ENCODE results near the gene ESRRG.

Gene ESRRG

DNA sequence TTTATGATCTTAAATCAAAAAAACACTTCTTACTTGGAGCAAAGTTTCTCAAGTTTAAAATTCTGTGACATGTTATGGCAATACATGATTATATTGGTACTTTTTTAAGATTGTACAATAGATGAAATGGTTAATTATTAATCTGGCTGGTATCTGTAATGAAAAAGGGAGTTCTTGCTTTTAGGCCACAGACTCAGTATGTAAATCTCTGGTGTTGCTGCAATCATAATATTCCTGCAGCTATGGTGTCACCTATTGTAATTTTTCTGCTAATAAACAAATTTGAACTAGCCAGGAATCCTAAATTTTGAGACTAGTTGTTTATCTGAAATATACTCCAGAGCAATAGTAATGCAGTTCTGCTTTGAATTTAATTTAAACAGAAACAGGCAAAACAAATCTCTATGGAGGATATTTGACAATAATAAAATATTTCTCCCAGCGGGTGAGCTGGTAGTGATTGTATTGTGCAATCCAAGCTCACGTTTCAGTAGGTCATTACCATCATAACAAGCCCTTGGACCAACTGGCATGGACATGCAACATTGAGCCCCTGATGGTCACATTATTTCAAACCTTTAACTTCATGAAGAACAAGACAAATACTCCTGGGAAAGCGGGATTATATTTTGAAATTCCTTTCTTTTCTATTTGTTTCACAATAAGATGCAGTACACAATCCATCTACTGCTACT lies 222.8 kb downstream of the ESRRG start:
- no peak for DNase-seq

DNA sequence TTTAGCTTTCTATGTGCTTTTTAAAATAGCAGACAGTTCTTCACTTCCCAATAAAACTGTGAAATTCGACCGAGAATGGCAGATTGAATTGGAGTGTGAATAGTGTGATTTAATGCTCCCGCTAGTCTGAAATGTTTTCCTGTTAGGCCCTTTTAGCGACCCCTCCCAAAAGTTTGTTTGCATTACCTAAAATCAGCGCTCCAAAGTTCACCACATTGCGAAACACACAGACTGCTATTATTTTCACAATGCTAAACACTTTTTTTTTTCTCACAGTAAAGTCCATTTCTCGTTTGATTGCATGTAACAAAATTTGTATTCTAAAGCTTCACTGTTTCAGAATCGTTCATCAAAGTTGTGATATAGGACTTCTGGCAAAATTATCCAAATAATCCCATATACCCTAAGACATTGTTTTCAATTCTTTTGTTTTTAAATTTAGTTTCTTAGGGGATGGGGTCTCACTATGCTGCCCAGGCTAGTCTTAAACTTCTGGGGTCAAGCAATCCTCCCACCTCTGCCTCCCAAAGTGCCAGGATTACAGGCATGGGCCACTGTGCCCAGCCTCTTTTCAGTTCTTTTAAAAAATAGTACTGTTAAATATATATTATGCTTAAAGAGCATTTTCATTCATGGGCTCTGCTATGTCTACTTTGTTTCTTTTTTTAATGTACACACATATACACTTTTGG lies 223.5 kb downstream of the ESRRG start:
- no peak for DNase-seq

DNA sequence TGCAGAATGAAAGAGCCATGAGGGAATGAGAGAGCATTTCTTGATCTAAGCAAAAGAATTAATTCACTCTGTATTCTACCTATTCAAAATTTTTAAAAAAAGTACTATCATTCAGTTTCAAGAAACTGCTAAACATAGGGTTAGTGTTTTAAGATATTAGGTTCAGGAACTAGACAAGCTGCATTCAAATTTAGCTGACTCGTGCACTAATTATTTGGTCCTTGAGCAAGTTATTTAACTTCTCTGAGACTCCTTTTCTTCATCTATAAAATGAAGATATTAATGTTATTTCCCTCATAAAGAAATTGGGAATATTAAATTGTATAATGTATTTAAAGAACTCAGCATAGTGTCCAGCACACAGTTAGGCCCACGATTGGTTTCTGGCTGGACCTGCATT lies 225.0 kb downstream of the ESRRG start:
- no peak for DNase-seq

DNA sequence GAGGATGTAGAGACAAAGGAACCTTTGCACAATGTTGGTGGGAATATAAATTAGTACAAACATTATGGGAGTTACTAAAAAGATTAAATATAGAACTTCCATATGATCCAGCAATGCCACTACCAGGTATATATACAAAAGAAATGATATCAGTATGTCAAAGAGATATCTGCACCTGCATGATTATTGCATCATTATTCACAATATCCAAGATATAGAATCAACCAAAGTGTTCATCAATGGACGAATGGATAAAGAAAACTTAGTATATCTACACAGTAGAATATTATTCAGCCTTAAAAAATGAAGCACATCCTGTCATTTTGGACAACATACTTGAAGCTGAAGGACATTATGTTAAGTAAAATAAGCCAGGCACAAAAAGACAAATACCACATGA lies 238.2 kb downstream of the ESRRG start:
- no peak for DNase-seq

DNA sequence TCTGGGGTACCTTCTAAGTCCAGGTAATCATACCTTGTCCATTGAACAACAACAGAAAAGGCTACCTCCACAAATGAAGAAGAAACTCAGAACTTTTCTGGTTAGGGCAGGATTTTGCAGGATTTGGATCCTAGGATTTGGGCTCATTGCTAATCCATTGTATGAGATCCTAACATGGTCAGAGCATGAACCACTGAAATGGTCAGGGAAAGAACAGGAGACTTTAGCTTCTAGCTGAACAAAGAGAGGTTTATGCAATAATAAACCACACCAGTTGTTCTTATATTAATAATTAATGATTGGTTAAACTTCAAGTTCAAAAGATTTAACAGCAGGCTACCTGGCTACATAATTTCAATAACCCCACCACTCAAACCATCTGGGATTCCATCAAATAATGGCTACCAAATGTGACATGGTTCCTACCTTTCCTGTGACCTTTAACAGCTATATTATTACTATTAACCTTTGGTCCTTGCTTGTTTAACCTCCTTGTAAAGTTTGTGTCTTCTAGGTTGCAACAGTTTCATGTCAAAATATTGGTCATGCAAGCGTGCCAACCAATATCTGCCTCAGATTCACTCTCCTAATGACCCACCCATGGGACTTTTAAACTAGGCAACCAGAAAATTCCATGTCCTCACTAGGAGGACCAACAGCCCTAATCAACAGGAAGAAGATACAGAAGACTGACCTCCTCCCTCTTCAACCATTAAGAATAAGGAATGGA lies 239.4 kb downstream of the ESRRG start:
- DNase-seq, result no peak

DNA sequence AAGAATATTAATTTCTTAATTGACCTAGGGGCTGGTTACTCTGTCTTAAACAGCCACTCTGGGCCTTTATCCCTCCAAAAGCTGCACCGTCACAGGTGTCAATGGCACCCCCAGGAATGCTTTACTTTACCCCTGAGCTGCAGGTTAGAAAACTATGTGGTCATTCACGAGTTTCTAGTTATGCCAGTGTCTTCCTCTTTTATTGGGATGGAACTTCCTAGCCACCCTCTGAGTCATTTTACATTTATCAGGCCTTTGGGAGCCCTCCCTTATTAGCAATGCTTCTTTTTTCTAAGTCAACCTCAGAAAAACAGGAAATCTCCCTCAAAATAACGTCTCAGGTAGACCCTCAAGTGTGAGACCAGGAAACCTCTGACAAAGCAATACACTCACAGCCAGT lies 240.6 kb downstream of the ESRRG start:
- DNase-seq, result no peak

DNA sequence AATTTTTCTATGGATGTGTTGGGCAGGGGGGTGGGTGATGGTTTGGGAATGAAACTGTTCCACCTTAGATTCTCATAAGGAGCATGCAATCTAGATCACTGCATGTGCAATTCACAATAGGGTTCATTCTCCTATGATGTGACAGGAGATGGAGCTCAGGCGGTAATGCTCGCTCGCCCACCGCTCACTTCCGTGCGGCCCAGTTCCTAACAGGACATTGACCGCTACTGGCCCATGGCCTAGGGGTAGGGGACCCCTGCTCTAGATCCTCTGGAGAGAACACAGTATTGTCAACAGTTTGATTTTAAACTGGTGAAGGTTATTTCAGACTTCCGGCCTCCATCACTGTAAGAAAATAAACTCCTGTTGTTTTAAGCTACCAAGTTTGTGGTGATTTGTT lies 245.0 kb downstream of the ESRRG start:
- DNase-seq, result no peak

DNA sequence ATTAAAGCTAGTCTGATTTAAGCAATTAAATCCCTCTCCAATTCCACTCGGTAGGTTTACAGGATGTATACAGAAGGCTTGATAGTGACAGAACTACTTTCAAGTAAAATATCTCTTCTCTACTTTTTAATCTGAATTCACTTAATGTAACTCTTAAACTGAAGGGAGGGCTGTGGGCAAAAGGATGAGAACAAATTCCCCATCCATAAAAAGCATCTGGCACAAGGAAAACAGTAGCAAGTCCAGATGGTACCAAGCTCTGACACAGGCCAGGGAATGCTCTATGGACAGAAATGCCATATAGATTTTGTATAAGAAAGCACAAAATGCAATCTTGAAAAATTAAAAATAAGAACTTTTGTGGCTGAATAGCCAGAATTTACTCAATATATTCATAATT lies 246.9 kb downstream of the ESRRG start:
- no peak for DNase-seq

DNA sequence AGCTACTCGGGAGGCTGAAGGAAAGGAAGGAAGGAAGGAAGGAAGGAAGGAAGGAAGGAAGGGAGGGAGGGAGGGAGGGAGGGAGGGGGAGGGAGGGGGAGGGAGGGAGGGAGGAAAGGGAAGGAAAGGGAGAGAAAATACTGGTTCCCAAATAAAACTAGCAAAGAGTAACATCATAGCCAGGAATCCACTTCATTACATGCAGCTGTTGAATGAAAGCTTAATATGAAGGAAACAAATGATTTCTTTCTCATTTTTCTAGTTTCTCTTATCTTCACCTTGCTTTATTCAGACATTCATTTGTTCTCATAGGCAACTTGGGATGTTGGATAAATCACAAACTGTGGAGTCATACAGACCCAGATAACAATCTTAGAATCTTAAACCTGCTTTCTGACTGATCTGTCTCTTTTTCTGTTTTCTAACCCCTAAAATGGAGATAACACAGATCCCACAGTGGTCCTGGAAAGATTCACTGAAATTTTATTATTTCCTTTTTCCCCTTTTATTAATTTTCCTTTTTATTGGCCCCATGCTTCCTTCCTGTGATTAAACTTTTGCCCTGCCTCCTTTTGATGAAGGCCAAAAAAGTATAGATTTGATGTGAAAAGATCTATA lies 247.5 kb downstream of the ESRRG start:
- DNase-seq, result no peak

DNA sequence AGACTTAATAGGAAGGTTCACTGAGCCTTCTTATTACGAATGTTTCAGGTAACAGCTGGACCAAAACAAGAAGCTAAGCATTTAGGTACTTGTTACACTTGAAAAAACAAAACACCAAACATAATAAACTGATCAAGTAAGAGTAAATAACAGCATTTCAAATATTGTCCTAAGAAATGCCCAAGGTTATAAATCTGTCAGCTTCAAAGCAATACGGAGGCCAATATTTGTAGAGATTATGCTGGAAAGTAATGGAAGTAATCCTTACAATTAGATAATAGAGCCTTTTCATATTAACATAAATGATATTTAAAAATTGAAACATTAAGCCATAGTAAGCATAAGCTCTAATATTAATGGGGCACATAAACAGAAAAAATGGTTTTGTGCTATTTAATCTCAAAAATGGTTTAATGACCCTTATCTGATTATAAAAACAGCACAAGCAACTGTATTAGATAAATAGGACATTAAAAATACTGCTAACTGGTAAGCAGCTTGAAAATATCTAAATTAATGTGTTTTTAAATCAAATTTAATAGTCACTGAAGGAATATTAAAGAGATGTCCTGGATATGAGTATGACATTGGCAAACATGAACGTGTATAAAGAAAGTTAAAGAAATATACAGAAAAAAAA lies 256.9 kb downstream of the ESRRG start:
- no peak for DNase-seq

DNA sequence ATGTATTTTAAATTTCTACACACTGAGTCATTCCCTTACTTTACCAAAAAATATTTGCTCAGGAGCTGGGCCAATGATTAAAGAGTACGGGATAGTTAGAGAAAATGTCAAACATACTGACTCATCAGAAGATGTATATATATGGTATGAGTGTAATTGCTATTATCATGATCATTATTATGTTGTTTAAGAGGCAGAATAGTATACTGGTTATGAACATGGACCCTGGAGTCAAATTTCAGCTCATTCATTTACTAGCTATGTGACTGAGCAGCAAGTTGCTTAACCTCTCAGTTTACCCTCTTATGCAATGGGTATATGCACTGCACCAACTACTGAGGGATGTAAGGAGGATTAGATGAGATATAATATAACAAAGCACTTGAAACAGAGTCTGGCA lies 258.7 kb downstream of the ESRRG start:
- DNase-seq, result peak; percentile 97

DNA sequence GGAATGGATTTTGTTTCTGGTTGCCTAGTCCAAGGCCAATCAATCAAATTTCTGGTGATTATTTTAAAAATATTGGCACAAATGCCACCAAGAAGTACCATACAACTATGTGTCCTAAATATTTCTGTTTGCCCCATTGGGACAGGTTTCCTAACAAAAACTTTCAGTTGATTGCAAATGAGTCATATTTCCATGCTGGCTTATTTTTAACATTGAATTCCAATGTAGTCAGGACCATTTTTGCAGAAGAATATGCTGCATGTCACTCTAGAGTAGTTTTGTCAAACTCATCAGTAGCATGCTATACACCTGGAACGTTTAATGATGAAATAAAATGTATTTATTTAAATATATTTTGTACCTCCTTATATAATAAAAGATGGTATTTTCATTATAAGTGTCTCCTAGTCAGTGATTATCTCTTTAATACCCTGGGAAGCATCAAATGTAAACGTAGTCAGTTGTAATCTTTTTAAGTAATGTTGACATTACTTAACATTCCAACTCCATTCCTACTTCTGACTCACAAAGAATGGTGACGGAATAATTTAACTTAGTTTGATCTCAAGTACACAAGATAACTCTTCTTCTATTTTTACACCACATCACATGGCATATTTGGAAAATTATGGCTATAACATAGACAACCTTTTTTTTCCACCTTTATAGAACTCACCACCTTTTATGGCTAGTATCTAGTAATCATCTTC lies 261.0 kb downstream of the ESRRG start:
- DNase-seq, result peak; percentile 80

DNA sequence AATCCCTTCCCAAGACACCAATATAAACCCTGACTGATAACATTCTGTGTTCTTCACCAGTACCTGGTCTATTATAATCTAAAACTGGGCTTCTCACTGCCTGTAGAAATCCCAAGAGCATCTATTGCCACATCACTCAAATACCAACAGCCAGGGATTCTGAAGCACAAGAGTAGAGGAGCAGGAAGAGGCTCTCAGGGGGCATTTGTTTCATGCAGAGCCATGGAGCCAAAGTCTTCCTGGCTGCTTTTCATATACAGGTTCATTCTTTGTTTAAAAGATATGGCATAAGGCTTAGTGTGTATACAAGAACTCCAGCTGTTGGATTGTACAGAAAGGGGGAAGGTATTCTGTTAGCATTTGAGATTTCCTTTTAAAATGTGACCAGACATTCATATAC lies 261.8 kb downstream of the ESRRG start:
- no peak for DNase-seq

DNA sequence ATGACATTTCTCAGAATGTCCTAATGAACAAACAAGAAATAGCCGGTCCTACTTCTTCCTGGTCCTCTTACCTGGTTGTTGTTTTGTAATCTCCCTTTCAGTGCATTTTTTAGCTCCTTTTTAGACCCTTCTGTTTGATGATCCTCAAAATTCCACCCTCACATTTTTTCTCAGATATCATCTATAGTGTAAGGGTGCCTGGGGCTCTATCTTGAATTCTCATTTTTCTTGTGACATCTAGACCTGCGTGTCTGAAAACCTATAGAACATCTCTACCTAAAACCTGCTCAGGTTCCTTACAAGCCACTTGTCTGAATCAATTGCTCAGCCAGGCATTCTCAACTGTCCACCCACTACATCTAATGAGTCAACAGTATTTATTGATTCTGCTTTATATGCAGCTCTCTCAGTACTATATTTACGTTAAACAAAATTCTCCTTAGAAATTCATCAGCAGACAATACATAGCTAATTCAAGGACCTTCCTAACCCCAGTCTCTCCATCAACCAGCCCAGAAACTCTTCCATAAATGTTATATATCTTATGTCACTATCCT lies 263.5 kb downstream of the ESRRG start:
- no peak for DNase-seq

DNA sequence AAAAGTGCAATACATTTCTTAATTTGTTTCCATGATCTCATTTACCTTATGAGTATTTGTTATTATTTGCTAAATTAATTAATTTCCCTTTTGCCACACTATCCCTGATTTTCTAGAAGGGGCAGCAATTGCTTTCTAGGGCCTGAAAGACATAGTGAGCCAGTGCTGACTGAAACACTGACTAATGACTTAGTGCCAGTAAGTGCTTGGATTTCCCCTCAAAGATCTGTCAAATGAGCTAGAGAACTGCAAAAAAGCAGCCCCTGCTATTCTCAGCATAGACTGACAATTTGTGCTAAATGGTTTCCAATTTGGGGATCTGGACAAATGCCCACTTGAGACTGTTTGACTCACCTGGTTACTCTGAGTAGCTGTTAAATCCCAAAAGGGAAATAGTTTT lies 264.4 kb downstream of the ESRRG start:
- DNase-seq, result no peak

DNA sequence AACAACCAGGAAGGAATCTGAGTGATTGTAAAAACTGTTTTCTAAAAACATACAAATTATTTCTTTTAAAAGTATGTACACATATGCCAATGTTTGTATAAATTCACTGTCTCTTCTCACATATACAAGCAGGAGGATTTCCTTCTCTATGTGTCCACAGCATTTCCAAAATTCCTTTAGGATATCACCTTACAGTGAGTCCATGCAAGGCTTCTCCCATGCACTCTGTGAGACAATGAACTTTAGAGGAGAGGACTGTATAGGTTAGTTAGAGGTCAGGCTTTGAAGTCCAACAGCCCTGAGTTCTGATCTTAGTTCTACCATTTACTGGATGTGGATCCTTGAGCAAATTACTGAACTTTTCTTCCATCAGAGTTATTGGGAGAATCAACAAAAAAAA lies 265.9 kb downstream of the ESRRG start:
- DNase-seq, result peak; percentile 53

DNA sequence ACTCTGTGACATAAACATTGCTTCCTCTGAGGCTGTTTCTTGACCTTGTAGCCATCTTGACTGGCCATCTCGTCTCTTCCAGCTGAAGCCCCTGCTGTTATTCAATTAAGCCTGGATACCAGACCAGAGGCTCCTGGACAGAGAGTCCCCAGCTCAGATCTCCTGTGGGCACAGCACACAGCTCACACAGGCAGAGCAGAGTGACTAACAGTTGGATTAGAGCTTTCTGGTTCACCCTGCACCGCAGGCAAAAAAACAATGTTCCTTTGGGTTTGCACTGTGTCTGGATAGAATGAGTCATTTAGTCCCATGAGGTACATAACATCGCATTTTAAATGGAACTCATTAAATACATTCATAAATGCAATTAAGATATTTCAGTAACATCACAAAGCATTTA lies 266.5 kb downstream of the ESRRG start:
- DNase-seq, result peak; percentile 91

DNA sequence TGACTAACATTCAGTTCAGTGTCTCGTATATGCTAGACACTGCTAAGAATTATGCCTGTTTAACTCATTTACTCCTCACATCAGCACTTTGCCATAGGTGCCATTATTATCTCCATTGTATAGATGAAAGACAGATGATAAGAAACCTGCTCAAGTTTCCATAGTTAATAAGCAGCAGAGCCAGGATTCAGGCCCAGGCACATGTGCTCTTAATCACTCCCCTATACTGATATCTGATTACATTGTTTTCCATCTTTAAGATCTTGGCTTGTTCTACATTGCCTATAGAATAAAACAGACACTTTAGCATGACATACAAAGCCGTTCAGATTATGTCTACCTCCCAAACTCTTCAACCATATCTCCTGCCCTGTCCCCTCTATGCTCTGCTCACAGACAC lies 269.5 kb downstream of the ESRRG start:
- DNase-seq, result no peak

All from fibroblast of skin of back (primary cell).